Osteoblast (primary cell): ENCODE measurements around the gene SIL1. TPM values are rescaled to one million over a fixed set of nuclear protein-coding genes. Genes with fewer than 3 reads are reported as not detected.
A peak's percentile ranks its signal among the peaks of the same experiment; 100 is the strongest.

Experiments
- DNase-seq: peaks from one replicate; pipeline ENCODE4 v3.0.0; 2011; ENCODE audit warnings: low spot score, mixed read lengths; ENCODE audit not compliant: insufficient read length; ENCODE audit errors: missing footprints
- H2AFZ ChIP-seq: 2 replicates; pipeline ENCODE4 v1.6.0; 2011; ENCODE audit warnings: mild to moderate bottlenecking, low read length
- H3K27ac ChIP-seq: 2 replicates; pipeline ENCODE4 v1.5.1; 2011; ENCODE audit warnings: mild to moderate bottlenecking, low read depth, low read length, moderate library complexity
- H3K27me3 ChIP-seq: 2 replicates; pipeline ENCODE4 v1.6.0; 2012; ENCODE audit warnings: mild to moderate bottlenecking, control low read depth, inconsistent platforms, low read length, moderate library complexity; ENCODE audit not compliant: insufficient read depth
- H3K36me3 ChIP-seq: 2 replicates; pipeline ENCODE4 v1.5.1; 2011; ENCODE audit warnings: mild to moderate bottlenecking, low read length, control low read depth, moderate library complexity; ENCODE audit not compliant: insufficient read depth
- H3K4me1 ChIP-seq: 2 replicates; pipeline ENCODE4 v1.5.1; 2011; ENCODE audit warnings: mild to moderate bottlenecking, low read length, control low read depth, moderate library complexity; ENCODE audit not compliant: insufficient read depth
- H3K4me2 ChIP-seq: 2 replicates; pipeline ENCODE4 v1.6.0; 2011; ENCODE audit warnings: mild to moderate bottlenecking, low read length; ENCODE audit not compliant: insufficient read depth
- H3K4me3 ChIP-seq: fragments of 200-600 bp; sonication (generic); 3 replicates; pipeline ENCODE4 v1.5.1; 2012; ENCODE audit warnings: mild to moderate bottlenecking, low read length, inconsistent platforms; ENCODE audit not compliant: insufficient read depth
- H3K79me2 ChIP-seq: 2 replicates; pipeline ENCODE4 v1.6.0; 2012; ENCODE audit warnings: mild to moderate bottlenecking, low read length, control low read depth, inconsistent platforms; ENCODE audit not compliant: insufficient read depth
- H3K9me3 ChIP-seq: 2 replicates; pipeline ENCODE4 v1.5.1; 2011; ENCODE audit warnings: low read depth, low read length, control low read depth
- H4K20me1 ChIP-seq: 2 replicates; pipeline ENCODE4 v1.6.0; 2012; ENCODE audit warnings: mild to moderate bottlenecking, low read length, control low read depth; ENCODE audit not compliant: insufficient read depth
- CTCF ChIP-seq: IDR thresholded peaks from 2 replicates; pipeline ENCODE4 v1.5.1; 2011; ENCODE audit warnings: mild to moderate bottlenecking, low read depth, low read length, moderate library complexity; ENCODE audit errors: extremely low read depth
- total RNA-seq: library from RNA; depleted of rRNA; stranded (reverse); fragments of >200 nt; gene quantifications from 2 replicates; pipeline ENCODE4 v1.2.3, GENCODE V29; 2012

The SIL1 gene
- total RNA-seq, 1 donor: 65.1 TPM

- Histone ChIP-seq H4K20me1 (no peaks in the 10 kb centered on the region), H3K27me3 (peaks cover 5% of the 10 kb centered on the region), H3K27ac (no peak overlapping the region), H2AFZ (no peak overlapping the region), H3K79me2 (no peaks in the 10 kb centered on the region), H3K4me3 (no peak overlapping the region), H3K4me2 (no peak overlapping the region), H3K9me3 (no peaks in the 10 kb centered on the region), H3K4me1 (no peaks in the 10 kb centered on the region), H3K36me3 (no peaks in the 10 kb centered on the region)
- no peak for DNase-seq
- TF ChIP-seq CTCF: no peak
These were observed 6.0 kb upstream of the SIL1 start for GRCh38 chr5:139204196-139204595.

DNA sequence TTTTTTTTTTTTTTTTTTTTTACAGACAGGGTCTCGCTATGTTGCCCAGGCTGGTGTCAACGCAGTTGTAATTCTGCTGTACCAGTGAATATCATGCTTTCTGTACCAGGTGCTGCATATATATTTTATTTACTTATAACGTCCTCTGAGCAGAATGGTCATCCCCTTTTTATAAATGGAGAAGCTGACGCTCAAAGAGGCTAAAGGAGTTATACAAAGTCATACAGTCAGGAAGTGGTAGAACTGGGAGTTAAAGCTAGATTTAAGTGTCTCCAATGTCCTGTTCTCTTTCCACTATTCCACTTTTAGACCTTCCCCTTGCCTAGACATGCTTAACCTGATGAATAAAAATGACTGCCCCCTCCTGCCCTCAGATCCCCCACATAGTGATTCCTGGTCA is 1.2 kb upstream of the SIL1 start:
- Histone ChIP-seq H3K27ac (no peak overlapping the region), H3K79me2 (peaks cover 31% of the 10 kb centered on the region), H3K9me3 (no peaks in the 10 kb centered on the region), H3K27me3 (peaks cover 5% of the 10 kb centered on the region), H3K4me3 (no peak overlapping the region), H3K36me3 (peaks cover 4% of the 10 kb centered on the region), H3K4me1 (peaks cover 11% of the 10 kb centered on the region), H4K20me1 (no peaks in the 10 kb centered on the region), H2AFZ (no peak overlapping the region), H3K4me2 (no peak overlapping the region)
- no peak for TF ChIP-seq CTCF
- DNase-seq: no peak

GRCh38 chr5:139196296-139196956 is 1.7 kb downstream of the SIL1 start:
- Histone ChIP-seq H3K27me3 (no peaks in the 10 kb centered on the region), H3K4me3 (no peak overlapping the region), H3K4me2 (peak overlapping the region; percentile 98), H2AFZ (no peak overlapping the region), H3K36me3 (peaks cover 4% of the 10 kb centered on the region), H3K9me3 (no peaks in the 10 kb centered on the region), H4K20me1 (no peaks in the 10 kb centered on the region), H3K27ac (no peak overlapping the region), H3K4me1 (peaks cover 11% of the 10 kb centered on the region), H3K79me2 (peaks cover 48% of the 10 kb centered on the region)
- no peak for DNase-seq
- no peak for TF ChIP-seq CTCF

- peaks cover 6% of the 10 kb centered on the region for H4K20me1 ChIP-seq
- no peak overlapping the region for H3K4me3 ChIP-seq
These were observed 3.7 kb downstream of the SIL1 start for GRCh38 chr5:139194486-139194885.

More at GRCh38 chr5:139194486-139194885, 3.7 kb downstream of the SIL1 start:
- H3K27ac ChIP-seq: no peak overlapping the region
- H3K9me3 ChIP-seq: no peaks in the 10 kb centered on the region
- no peak overlapping the region for H2AFZ ChIP-seq
- no peak for TF ChIP-seq CTCF
- H3K79me2 ChIP-seq: peaks cover 54% of the 10 kb centered on the region
- H3K27me3 ChIP-seq: no peaks in the 10 kb centered on the region
- peaks cover 23% of the 10 kb centered on the region for H3K4me1 ChIP-seq
- no peak for DNase-seq
- no peak overlapping the region for H3K4me2 ChIP-seq
- H3K36me3 ChIP-seq: peaks cover 4% of the 10 kb centered on the region
